ENCODE data around the gene NFU1.

The NFU1 gene

DNA sequence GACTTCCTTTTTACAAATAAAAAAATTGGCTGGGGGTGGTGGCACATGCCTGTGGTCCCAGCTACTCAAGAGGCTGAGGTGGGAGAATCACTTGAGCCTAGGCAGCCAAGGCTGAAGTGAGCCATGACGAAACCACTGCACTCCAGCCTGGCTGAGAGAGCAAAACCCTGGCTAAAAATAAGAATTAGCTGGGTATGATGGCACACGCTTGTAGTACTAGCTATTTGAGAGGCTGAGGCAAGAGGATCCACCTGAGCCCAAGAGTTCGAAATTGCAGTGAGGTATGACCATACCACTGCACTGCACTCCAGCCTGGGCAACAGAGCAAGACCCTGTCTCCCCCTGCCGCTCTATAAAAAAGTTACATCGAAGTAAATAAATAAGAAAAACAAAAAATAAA, 83.9 kb downstream of the NFU1 start:
- Mint-ChIP-seq H3K4me1 (no peaks in the 10 kb centered on the region), H3K9me3 (no peaks in the 10 kb centered on the region), H3K36me3 (ENCODE audit: low read depth) (peaks cover 66% of the 10 kb centered on the region), H3K27ac (no peak overlapping the region), H3K4me3 (no peak overlapping the region), H3K27me3 (ENCODE audit: low read depth) (no peaks in the 10 kb centered on the region)
- TF ChIP-seq, protein P1, sequence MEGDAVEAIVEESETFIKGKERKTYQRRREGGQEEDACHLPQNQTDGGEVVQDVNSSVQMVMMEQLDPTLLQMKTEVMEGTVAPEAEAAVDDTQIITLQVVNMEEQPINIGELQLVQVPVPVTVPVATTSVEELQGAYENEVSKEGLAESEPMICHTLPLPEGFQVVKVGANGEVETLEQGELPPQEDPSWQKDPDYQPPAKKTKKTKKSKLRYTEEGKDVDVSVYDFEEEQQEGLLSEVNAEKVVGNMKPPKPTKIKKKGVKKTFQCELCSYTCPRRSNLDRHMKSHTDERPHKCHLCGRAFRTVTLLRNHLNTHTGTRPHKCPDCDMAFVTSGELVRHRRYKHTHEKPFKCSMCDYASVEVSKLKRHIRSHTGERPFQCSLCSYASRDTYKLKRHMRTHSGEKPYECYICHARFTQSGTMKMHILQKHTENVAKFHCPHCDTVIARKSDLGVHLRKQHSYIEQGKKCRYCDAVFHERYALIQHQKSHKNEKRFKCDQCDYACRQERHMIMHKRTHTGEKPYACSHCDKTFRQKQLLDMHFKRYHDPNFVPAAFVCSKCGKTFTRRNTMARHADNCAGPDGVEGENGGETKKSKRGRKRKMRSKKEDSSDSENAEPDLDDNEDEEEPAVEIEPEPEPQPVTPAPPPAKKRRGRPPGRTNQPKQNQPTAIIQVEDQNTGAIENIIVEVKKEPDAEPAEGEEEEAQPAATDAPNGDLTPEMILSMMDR (IDR thresholded peaks at IDR 0.05; ENCODE audit: unreplicated experiment in 3 of 3) = no peak

GRCh38 chr2:69348781-69349180, 88.5 kb downstream of the NFU1 start:
- Mint-ChIP-seq H3K27ac (no peak overlapping the region), H3K4me3 (no peak overlapping the region), H3K36me3 (ENCODE audit: low read depth) (peaks cover 62% of the 10 kb centered on the region), H3K9me3 (no peaks in the 10 kb centered on the region), H3K4me1 (no peaks in the 10 kb centered on the region), H3K27me3 (ENCODE audit: low read depth) (no peaks in the 10 kb centered on the region)
- TF ChIP-seq, protein P1 (IDR thresholded peaks at IDR 0.05; ENCODE audit: unreplicated experiment in 3 of 3) = no peak
